GM21423 (cell line): ENCODE data around the gene POFUT2.

Experiments
- ATAC-seq: cut with Tn5 transposase; IDR thresholded peaks from one replicate; pipeline ENCODE4 v1.9.1; 2021; ENCODE audit warnings: mild to moderate bottlenecking, moderate library complexity; ENCODE audit not compliant: unreplicated experiment

Gene POFUT2

GRCh38 chr21:45287438-45288391, at the start of gene POFUT2:
Gene POFUT2 (minus strand): TSS chr21:45287895. CDS start chr21:45287871, 24 bp downstream.
- ATAC-seq: peak; percentile 80

GRCh38 chr21:45336870-45337269, 49.2 kb upstream of the POFUT2 start:
- ATAC-seq: no peak

GRCh38 chr21:45336535-45336810, 48.8 kb upstream of the POFUT2 start:
- no peak for ATAC-seq

- ATAC-seq: no peak
Observed at GRCh38 chr21:45335761-45336534, 48.3 kb upstream of the POFUT2 start.

GRCh38 chr21:45335151-45335760, 47.6 kb upstream of the POFUT2 start:
- ATAC-seq: no peak

GRCh38 chr21:45334591-45335081, 46.9 kb upstream of the POFUT2 start:
- ATAC-seq: no peak

- no peak for ATAC-seq
Observed at GRCh38 chr21:45334134-45334533, 46.4 kb upstream of the POFUT2 start.

- ATAC-seq: no peak
Observed at GRCh38 chr21:45333583-45334121, 46.0 kb upstream of the POFUT2 start.

GRCh38 chr21:45332981-45333582, 45.4 kb upstream of the POFUT2 start:
- no peak for ATAC-seq

- ATAC-seq: no peak
Observed at GRCh38 chr21:45332415-45332814, 44.7 kb upstream of the POFUT2 start.

- ATAC-seq: no peak
Observed at GRCh38 chr21:45331531-45332147, 43.9 kb upstream of the POFUT2 start.

- no peak for ATAC-seq
Observed at GRCh38 chr21:45330851-45331261, 43.2 kb upstream of the POFUT2 start.

- no peak for ATAC-seq
Observed at GRCh38 chr21:45330075-45330781, 42.5 kb upstream of the POFUT2 start.

GRCh38 chr21:45329261-45330074, 41.8 kb upstream of the POFUT2 start:
- no peak for ATAC-seq

GRCh38 chr21:45328198-45329091, 40.8 kb upstream of the POFUT2 start:
- no peak for ATAC-seq

GRCh38 chr21:45327441-45328197, 39.9 kb upstream of the POFUT2 start:
- no peak for ATAC-seq

GRCh38 chr21:45326891-45327440, 39.3 kb upstream of the POFUT2 start:
- no peak for ATAC-seq
